Esophagus squamous epithelium (tissue), 4 donors: ENCODE measurements around the gene ZNF638.

ENCODE experiments used
- POLR2A ChIP-seq, 4 donors: fragments of 450-650 bp; IDR thresholded peaks; one replicate each; pipeline ENCODE4 v1.6.1; 2017; ENCODE audit warnings: antibody characterized with exemption in 4 of 4, mild to moderate bottlenecking in 4 of 4, moderate library complexity in 3 of 4
- TF ChIP-seq, protein P1 (sequence below), 6 experiments: fragments of 450-650 bp in 4 of 6; fragments of 200-600 bp in 2 of 6; sonication (generic) in 2 of 6; IDR thresholded peaks; one replicate each; pipeline ENCODE4 v1.5.1; 2016 to 2019; ENCODE audit warnings: antibody characterized with exemption in 6 of 6, mild to moderate bottlenecking in 4 of 6, moderate library complexity in 4 of 6

- TF ChIP-seq, protein P1, sequence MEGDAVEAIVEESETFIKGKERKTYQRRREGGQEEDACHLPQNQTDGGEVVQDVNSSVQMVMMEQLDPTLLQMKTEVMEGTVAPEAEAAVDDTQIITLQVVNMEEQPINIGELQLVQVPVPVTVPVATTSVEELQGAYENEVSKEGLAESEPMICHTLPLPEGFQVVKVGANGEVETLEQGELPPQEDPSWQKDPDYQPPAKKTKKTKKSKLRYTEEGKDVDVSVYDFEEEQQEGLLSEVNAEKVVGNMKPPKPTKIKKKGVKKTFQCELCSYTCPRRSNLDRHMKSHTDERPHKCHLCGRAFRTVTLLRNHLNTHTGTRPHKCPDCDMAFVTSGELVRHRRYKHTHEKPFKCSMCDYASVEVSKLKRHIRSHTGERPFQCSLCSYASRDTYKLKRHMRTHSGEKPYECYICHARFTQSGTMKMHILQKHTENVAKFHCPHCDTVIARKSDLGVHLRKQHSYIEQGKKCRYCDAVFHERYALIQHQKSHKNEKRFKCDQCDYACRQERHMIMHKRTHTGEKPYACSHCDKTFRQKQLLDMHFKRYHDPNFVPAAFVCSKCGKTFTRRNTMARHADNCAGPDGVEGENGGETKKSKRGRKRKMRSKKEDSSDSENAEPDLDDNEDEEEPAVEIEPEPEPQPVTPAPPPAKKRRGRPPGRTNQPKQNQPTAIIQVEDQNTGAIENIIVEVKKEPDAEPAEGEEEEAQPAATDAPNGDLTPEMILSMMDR (IDR thresholded peaks at IDR 0.05) = no peak
- TF ChIP-seq POLR2A (IDR thresholded peaks at IDR 0.05) = no peak
Measured at GRCh38 chr2:71317060-71317459, 14.5 kb upstream of the ZNF638 start.
